GM19463 (cell line): ENCODE results near the gene NME7.
"Not testable (repeated sequence)": the region's sequence is repeated elsewhere in the genome, so short reads cannot be mapped to it uniquely, and the experiment has no call there.

Experiments
- ATAC-seq: cut with Tn5 transposase; IDR thresholded peaks from one replicate; pipeline ENCODE4 v1.9.1; 2021; ENCODE audit warnings: mild to moderate bottlenecking, moderate library complexity; ENCODE audit not compliant: unreplicated experiment

The NME7 gene

GRCh38 chr1:169342096-169342495, 25.5 kb downstream of the NME7 start:
- not testable (repeated sequence) for ATAC-seq

DNA sequence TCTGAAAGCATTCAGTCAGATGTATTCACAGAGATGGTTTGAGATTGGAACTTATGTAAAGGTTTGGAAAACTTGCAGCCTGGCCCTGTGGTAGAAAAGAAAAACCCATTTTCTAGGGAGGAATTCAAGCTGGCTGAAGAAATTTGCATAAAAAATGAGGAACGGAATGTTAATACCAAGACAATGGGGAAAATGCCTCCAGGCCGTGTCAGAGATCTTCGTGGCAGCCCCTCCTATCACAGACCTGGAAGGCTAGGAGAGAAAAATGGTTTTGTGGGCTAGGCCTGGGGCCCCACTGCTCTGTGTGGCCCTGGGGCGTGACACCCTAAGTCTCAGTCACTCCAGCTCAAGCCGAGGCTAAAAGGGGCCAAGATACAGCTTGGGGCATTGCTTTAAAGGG, 26.7 kb downstream of the NME7 start:
- ATAC-seq = no peak

DNA sequence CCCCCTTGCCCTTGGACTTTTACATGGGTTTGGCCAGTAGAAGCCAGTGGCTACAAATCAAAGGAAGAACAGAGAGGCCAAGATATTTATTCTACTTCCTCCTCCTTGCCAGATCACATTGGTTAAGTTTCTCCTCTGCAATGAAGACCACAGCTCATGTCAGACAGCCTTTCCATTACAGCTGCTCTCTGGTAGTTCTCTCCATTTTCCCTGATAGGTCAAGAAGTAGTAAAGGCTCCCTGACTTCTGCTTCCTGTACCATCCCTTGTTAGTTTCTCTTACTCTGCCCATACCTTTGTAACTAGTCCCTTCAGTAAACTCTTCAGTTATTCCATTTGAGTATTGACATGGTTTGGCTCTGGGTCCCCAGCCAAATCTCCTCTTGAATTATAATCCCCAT, 27.8 kb downstream of the NME7 start:
- no peak for ATAC-seq

DNA sequence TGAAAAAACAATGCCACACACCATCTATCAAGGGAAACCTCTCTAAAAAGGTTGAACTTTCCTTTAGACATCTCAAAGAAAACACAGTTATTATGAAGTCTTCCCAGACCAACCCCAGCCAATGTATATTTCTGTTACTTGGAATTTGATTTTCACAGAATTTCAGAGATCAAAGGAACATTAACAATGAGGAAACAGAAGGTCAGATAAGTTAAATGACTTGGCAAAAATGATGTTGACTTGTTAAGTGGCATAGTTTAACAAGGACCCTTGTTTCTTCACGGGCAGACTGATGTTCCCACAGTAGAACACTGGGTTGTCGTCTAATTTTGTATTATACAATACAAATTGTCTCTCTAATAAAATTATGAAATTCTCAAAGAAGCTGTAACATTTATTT, 29.0 kb downstream of the NME7 start:
- ATAC-seq = no peak

DNA sequence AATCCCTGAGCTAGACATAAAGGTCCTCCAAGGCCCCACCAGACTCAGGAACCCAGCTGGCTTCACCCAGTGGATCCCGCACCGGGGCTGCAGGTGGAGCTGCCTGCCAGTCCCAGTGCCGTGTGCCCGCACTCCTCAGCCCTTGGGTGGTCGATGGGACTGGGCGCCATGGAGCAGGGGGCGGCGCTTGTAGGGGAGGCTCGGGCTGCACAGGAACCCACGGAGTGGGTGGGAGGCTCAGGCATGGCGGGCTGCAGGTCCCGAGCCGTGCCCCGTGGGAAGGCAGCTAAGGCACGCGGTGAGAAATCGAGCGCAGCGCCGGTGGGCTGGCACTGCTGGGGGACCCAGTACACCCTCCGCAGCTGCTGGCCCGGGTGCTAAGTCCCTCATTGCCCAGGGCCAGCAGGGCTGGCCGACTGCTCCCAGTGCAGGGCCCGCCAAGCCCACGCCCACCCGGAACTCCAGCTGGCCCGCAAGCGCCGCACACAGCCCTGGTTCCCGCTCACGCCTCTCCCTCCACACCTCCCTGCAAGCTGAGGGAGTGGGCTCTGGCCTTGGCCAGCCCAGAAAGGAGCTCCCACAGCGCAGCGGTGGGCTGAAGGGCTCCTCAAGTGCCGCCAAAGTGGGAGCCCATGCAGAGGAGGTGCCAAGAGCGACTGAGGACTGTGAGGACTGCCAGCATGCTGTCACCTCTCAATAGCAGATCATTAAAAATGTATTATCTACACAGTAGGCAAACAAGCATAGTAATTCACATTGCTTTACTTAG, 30.5 kb downstream of the NME7 start:
- not testable (repeated sequence) for ATAC-seq

DNA sequence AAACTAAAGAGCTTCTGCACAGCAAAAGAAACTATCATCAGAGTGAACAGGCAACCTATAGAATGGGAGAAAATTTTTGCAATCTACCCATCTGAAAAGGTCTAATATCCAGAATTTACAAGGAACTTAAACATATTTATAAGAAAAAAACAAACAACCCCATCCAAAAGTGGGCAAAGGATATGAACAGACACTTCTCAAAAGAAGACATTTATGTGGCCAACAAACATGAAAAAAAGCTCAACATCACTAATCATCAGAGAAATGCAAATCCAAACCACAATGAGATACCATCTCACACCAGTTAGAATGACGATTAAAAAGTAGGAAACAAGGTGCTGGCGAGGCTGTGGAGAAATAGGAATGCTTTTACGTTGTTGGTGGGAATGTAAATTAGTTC, 32.9 kb downstream of the NME7 start:
- not testable (repeated sequence) for ATAC-seq

GRCh38 chr1:169330927-169331326, 36.7 kb downstream of the NME7 start:
- no peak for ATAC-seq

GRCh38 chr1:169329383-169329782, 38.2 kb downstream of the NME7 start:
- ATAC-seq = no peak

- no peak for ATAC-seq
Measured at GRCh38 chr1:169327875-169328274, 39.7 kb downstream of the NME7 start.

- peak; percentile 99 for ATAC-seq
Measured at GRCh38 chr1:169326956-169327268, 40.7 kb downstream of the NME7 start.

DNA sequence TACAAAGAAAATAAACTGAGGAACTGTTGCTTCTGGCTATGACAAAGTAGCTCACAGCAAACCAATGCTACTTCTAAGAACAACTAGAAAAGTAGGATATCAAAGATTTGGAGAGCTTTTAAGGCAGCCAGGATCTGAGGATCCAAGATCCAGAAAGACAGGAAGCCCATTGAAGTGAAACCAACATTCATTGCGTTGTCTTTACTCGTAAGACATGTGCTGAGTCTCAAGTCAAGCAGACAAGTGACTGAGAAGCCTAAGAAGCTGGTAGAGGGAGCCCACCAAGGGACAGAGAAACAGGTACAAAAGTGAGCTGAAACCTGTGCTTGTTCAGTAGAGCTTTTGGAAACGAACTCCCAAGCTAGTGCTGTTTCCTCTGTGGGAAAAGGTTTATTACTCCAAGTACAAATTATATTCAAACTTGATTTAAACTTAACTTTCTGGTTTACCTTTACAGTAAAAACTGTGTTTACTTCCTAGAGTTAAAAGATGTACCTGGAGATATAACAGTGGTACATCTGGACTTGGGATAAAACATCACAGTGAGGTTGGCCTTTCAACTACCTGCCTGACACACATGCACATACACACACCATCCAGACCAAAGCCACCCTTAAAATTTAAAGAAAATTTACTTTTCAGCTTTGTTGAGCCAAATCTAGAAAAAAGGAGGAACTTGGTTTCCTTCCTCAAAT, 41.2 kb downstream of the NME7 start:
- peak; percentile 33 for ATAC-seq

GRCh38 chr1:169325117-169325516, 42.5 kb downstream of the NME7 start:
- ATAC-seq = no peak

DNA sequence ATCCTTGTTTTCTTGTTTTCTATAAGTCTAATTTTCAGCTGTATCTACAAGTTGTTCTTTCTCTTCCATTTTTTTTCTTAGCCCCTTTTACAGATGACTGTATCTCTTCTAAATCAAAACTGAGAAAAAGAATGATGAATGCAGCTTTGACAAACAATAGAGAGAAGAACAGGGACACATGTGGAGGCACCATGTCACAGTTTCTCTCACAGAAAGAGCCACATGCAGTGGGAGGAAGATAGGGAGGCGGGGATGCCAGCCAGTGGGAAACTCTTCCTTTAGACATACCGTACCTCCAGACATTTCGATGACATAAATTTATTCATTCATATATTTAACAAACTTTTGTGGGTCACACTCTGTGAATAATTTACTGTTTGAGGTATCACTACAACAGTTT, 45.5 kb downstream of the NME7 start:
- no peak for ATAC-seq

DNA sequence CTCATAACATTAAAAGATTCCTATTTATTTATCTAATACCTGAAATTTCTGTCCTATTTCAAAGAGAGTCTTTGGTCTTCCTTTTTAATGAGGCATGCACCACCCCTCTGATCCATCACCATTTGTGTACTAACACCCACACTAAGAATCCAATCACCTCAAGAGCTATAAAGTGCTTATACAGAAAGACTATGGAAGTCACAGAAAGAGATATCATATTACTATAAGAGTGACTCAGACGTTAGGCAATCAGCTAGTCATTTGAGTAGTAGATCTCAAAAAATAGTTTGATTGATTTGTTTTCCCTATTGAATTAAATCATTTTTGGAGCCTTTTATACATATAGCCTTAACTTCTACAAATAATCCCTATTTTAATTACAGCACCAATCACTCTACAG, 46.1 kb downstream of the NME7 start:
- no peak for ATAC-seq

DNA sequence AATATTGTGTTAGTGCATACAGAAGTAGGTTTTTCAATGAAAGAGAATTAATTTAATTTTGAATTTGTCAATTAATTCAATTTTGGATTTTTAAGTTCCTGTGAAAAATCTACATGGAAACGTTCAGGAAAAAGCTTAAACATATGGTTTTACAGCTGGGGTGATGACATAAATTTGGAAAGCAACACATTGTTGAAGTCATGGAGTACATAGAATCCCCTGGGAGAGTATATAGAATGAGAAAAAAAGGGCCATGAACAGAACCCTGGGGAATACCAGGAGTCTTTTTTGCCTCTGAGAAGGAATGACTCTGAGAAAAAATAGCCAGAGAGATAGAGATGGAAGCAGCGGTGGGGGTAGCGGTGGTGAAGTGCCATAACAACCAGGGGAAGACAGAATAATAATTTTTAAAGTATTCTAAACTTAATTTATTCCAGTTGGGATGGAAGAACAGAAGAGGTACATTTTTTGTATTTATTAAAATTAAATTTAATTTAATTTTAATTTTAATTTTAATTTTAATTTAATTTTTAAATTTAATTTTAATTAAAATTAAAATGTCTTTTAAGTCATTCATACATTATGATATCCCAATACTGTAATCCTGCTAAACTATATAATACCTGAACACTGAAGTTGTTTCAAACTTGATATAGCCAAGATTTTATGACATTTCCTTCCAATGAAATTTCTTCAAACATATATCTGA, 48.9 kb downstream of the NME7 start:
- no peak for ATAC-seq

GRCh38 chr1:169316556-169316955, 51.0 kb downstream of the NME7 start:
- ATAC-seq = no peak

GRCh38 chr1:169312084-169312954, 55.3 kb downstream of the NME7 start:
- ATAC-seq = peak; percentile 41

- ATAC-seq = peak; percentile 78
Measured at GRCh38 chr1:169309178-169310166, 58.1 kb downstream of the NME7 start.

- no peak for ATAC-seq
Measured at GRCh38 chr1:169308313-169309039, 59.1 kb downstream of the NME7 start.
